HG03378 (cell line): ENCODE results near the gene PDE4C.

Experiments
- ATAC-seq: cut with Tn5 transposase; IDR thresholded peaks from one replicate; pipeline ENCODE4 v1.9.1; 2021; ENCODE audit warnings: mild to moderate bottlenecking, moderate library complexity; ENCODE audit not compliant: unreplicated experiment

Gene PDE4C

DNA sequence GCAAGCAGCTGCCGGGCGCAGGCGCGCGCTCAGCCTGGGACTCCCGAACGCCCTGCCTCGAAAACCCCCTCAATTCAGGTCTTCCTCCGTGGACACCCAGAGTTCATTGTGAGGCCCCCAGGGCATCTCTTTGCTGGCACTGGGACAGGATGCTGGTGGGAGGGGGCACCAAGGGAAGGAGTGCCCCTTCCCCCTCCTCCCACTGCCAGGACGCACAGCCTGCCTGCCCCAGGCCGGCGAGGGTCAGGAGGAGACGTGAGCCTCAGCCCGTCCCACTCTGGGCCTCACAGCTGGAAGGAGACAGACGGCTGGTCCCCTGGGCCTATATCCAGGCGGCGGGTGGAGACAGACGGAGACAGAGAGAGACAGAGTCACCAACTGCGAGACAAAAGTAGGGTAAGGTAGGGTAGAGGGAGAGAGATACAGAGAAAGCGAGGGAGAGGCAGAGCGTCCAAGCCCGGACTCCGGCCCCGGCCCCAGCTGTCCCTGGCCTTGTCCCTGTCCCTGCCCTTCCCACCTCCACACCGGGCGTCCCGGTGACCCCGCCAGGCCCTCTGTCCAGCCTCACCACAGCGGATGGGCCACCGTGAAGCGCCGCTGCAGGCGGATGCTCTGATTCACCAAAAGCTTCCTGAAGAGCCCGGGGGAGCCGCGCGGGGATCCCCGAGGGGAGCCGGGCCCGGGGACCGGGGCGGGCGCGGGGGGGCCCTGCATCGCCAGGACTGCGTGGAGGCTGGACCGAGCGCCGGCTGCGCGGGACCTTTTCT lies at the start of gene PDE4C:
Gene PDE4C (minus strand): TSS at position 737 of the 767 bp plus-strand sequence. CDS start 23 bp downstream, at position 714.
- ATAC-seq = no peak

GRCh38 chr19:18274781-18275356 lies 48.6 kb upstream of the PDE4C start:
- ATAC-seq = no peak

DNA sequence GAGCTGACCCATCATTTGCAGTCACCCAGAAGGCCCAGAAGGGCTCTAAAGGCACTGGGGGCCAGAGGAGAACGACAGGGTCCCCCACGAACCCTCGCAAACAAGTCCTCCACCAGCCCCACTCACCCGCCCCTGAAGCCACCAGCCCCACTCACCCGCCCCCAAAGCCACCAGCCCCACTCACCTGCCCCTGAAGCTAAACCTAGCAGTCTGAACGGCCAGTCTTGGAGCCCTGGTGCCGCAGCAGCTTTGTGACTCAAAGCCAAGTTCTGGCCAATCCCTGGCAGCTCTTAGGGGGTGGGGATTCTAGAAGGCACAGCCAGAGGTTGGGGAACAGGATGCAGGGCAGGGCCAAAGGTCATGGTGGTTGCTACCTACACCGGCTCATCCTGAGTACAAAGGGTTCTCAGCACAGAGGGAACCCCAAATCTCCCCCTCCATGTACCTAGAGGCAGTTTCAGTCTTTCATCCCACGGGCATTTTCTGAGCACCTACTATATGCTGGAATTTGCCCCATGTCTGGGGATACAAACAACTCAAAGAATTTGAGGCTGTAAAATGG lies 48.1 kb upstream of the PDE4C start, which contains the start of gene IQCN:
Gene IQCN (minus strand): TSS at position 234 of the 562 bp plus-strand sequence. CDS start 4,974 bp downstream, outside the sequence.
- ATAC-seq = no peak

GRCh38 chr19:18273561-18274218 lies 47.5 kb upstream of the PDE4C start:
- no peak for ATAC-seq

GRCh38 chr19:18271433-18271841 lies 45.2 kb upstream of the PDE4C start:
- no peak for ATAC-seq

DNA sequence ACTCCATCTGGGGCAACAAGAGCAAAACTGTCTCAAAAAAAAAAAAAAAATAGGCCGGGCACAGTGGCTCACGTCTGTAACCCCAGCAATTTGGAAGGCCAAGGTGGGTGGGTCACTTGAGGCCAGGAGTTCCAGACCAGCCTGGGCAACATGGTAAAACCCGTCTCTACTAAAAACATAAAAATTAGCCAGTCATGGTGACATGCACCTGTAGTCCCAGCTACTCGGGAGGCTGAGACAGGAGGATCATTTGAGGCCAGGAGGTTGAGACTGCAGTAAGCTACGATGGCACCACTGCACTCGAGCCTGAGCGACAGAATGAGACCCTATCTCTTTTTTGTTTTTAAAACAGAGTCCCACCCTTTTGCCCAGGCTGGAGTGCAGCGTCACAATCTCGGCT lies 44.1 kb upstream of the PDE4C start:
- ATAC-seq = no peak

GRCh38 chr19:18269070-18269723 lies 43.0 kb upstream of the PDE4C start:
- ATAC-seq = no peak

GRCh38 chr19:18266771-18267686 lies 40.8 kb upstream of the PDE4C start:
- ATAC-seq = no peak

DNA sequence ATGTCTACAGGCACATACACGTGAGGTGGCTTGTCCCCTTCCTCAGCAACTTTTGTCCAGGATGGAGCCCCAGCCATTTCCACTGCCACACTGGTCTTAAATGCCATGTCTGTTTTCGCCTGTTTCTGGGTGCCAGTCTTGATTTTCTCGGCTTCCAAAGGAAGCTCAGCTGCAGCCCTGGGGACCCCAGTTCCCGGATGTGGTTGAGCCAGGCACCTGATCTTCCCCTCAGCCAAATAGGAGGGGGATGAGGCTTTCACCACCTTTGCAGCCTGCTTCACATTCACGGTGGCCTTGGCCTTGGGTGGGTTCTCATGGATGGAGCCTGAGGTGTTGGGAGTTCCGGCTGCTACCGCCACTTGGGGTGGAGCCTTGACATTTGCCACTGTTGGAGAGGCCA lies 39.3 kb upstream of the PDE4C start:
- no peak for ATAC-seq

DNA sequence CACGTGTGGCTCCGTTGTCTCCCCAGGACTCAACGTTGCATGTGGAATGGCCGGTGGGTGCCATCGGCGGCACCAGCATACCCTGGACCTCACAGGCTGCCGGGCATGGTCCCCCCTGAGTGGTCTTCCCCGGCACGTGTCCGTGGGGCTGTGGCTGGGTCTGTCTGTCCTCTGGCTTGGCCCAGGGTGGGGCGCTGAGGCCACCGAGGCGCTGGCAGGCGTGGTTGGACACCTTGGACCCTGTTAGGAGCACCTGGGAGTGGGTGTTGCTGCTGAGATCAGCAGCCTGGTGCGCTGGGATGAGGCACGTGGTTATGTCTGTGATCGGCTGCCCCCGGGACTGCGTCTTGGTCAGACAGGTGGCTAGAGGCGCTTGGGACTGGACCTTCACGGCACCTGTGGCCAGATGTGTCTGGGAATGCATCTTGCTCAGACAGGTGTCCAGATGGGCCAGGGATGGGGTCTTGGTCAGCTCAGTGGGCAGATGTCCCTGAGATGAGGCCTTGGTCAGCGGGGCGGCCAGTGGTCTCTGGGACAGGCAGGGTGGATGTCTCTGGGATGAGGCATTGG lies 38.8 kb upstream of the PDE4C start:
- no peak for ATAC-seq

DNA sequence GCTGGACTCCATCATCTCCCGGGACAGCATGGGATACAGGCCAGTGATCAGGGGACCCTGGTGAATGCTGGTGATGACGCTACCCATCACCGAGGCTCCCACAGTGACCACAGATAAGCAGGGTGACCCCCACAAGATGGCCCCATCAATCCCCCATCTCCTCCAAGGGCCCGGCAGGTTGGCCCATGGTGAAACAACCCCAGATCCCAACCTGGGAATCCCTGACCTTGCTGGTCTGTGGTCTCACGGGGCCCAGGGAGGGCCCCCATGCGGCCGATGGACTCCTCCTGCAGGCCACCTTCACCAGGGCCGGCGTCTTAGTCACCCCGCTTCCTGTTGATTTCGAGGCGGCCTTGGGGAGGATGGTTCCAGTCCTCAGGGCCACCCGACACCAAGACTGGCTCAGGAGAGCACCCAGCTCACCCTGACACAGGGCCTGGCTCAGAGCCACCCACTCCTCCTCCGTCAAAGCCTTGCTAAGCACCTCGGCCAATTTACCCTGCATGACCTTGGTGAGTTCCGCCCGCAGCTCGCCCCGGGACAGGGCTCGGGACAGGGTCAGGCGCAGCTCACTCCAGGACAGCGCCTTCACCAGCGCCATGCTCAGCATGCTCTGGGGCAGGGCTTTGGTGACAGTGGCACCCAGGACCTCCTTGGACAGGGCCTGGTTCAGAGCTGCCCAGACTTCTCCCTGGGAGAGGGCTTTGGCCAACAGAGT lies 38.1 kb upstream of the PDE4C start:
- no peak for ATAC-seq

DNA sequence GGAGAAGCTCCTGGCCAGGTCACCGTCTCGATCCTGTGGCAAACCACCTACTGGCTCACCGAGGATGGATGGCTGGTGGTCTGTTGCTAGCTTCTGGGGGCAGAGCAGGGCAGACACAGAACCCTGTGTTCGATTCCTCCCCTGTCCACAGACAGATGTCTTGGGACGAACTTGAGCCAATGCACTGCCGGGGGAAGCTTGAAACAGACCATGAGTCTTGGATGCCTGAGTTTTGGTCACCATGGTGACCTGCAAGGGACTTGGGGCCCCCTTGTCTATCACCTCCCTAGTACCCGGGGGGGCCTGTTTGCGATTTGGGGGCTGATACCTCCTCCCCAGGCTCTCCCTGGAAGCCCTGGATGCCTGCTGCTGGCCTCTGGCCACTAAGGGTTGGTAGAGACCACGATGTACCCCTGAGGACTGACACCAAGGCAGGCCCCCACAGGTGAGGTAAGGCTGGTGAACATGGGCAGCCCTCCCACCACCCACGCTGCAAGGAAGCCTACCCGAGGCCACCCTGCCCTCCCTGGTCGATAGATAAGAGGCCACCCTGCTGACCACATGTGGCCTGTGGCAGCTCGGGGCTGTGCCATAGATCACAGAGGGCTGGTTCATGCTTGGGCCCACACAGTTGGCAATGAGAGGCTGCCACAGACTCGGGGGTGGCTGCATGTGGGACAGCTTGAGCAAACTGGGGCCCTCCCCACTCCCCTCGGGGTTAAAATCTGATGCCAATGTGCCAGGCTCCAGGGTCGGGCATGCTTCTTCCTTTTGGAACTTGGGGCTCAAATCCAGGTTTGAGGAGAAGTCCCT lies 37.3 kb upstream of the PDE4C start:
- no peak for ATAC-seq

- ATAC-seq = no peak
These were observed 36.7 kb upstream of the PDE4C start for GRCh38 chr19:18262917-18263316.

DNA sequence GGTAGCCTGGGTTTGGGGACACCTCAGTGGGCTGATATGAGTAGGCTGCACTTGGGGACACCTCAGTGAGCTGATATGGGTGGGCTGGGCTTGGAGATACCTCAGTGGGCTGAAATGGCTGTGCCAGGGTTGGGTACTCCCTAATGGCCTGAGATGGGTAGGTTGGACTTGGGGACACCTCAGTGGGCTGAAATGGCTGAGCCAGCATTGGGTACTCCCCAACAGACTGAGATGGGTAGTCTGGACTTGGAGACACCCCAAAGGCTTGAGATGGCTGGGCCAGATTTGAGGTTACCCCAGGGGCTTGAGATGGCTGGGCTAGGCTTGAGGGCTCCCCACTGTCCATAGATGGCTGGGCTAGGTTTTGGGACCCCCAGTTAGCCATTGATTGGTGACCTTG lies 35.9 kb upstream of the PDE4C start:
- ATAC-seq = no peak

DNA sequence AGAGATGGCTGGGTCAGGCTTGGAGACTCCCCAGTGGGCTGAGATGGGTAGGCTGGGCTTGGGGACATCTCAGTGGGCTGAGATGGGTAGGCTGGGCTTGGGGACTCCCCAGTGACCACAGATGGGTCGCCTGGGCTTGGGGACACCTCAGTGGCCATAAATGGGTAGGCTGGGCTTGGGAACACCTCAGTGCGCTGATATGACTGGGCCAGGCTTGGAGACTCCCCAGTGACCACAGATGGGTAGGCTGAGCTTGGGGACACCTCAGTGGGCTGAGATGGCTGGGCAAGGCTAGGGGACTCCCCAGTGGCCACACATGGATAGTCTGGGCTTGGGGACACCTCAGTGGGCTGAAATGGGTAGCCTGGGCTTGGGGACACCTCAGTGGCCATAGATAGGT lies 35.2 kb upstream of the PDE4C start:
- no peak for ATAC-seq

- no peak for ATAC-seq
These were observed 33.7 kb upstream of the PDE4C start for GRCh38 chr19:18259893-18260292.

- ATAC-seq = no peak
These were observed 31.5 kb upstream of the PDE4C start for GRCh38 chr19:18257503-18258470.
